GM12878 (cell line): Measurements from ENCODE around the gene B9D1. TPM values are rescaled to one million over a fixed set of nuclear protein-coding genes. Genes with fewer than 3 reads are reported as not detected.

Experiments
- ATAC-seq: fragments of 200-7000 bp; cut with Tn5 transposase; 3 replicates; pipeline ENCODE4 v1.9.1; 2020; ENCODE audit warnings: mild to moderate bottlenecking, moderate library complexity
- BruUV-seq: library from RNA; stranded (reverse); fragments of 400-500 nt; replicated peaks from 2 replicates; lab custom pipeline; 2021; lab: Mats Ljungman, UMichigan
- CTCF ChIA-PET: fragments of 300-600 bp; sonication (Branson Sonifier 250); formaldehyde crosslinking; extraction: SDS; loops from one replicate; lab custom pipeline; 2021; ENCODE audit warnings: inconsistent platforms; lab: Yijun Ruan, JAX
- POLR2A ChIA-PET: fragments of 350-600 bp; formaldehyde crosslinking; extraction: SDS; loops from one replicate; lab custom pipeline; 2021; ENCODE audit warnings: inconsistent platforms; lab: Charles Lee
- RAD21 ChIA-PET: fragments of 300-600 bp; sonication (Branson Sonifier 250); formaldehyde crosslinking; loops from one replicate; lab custom pipeline; 2023; ENCODE audit warnings: antibody characterized with exemption; ENCODE audit not compliant: unreplicated experiment; lab: Charles Lee
- SMC1A ChIA-PET: fragments of 300-600 bp; sonication (Branson Sonifier 250); formaldehyde crosslinking; loops from one replicate; lab custom pipeline; 2023; ENCODE audit not compliant: unreplicated experiment, uncharacterized antibody; lab: Charles Lee
- DNase-seq: peaks from one replicate; pipeline ENCODE4 v3.0.0-alpha.2; 2011; ENCODE audit warnings: low read depth, low spot score
- FAIRE-seq: peaks from 3 replicates; lab custom pipeline; 2011; peaks lifted over from hg19 to GRCh38; lab: Jason Lieb, UNC
- H2AFZ ChIP-seq: 2 replicates; pipeline ENCODE4 v1.6.0; 2011; ENCODE audit warnings: low read depth, low read length, control low read depth; ENCODE audit not compliant: control insufficient read depth
- H3K27ac ChIP-seq: 2 replicates; pipeline ENCODE4 v1.5.1; 2011; ENCODE audit warnings: control low read depth; ENCODE audit not compliant: control insufficient read depth, insufficient read depth
- H3K27me3 ChIP-seq, 2 experiments: replicated peaks in 1 of 2; 2 replicates each; pipeline versions ENCODE4 v1.6.0 to v1.6.1; 2011; ENCODE audit warnings: low read length in 1 of 2; ENCODE audit not compliant: control insufficient read depth in 2 of 2, insufficient read depth in 2 of 2
- H3K36me3 ChIP-seq, 2 experiments: 2 replicates each; pipeline ENCODE4 v1.5.1; 2011; ENCODE audit warnings: low read length in 1 of 2; ENCODE audit not compliant: control insufficient read depth in 2 of 2, insufficient read depth in 2 of 2
- H3K4me1 ChIP-seq: 2 replicates; pipeline ENCODE4 v1.6.1; 2011; ENCODE audit warnings: mild to moderate bottlenecking, low read length, moderate library complexity, mixed read lengths; ENCODE audit not compliant: control insufficient read depth, insufficient read depth
- H3K4me2 ChIP-seq: 2 replicates; pipeline ENCODE4 v1.6.0; 2011; ENCODE audit warnings: control low read depth; ENCODE audit not compliant: control insufficient read depth, insufficient read depth
- H3K4me3 ChIP-seq: fragments of 200-600 bp; sonication (generic); 2 replicates; pipeline ENCODE4 v1.5.1; 2016
- H3K79me2 ChIP-seq: 2 replicates; pipeline ENCODE4 v1.6.0; 2011; ENCODE audit warnings: low read length; ENCODE audit not compliant: control insufficient read depth, insufficient read depth
- H3K9ac ChIP-seq: 2 replicates; pipeline ENCODE4 v1.8.0; 2011; ENCODE audit warnings: low read length, control low read depth, mixed read lengths; ENCODE audit not compliant: control insufficient read depth, insufficient read depth
- H3K9me3 ChIP-seq: replicated peaks from 3 replicates; pipeline ENCODE4 v1.5.1; 2011; ENCODE audit warnings: mild to moderate bottlenecking, low read length; ENCODE audit not compliant: control insufficient read depth, insufficient read depth
- H4K20me1 ChIP-seq: 2 replicates; pipeline ENCODE4 v1.6.0; 2011; ENCODE audit not compliant: control insufficient read depth, insufficient read depth
- ATF7 ChIP-seq: fragments of 450-650 bp; IDR thresholded peaks from 2 replicates; pipeline ENCODE4 v1.6.1; 2016; ENCODE audit warnings: low read depth, mild to moderate bottlenecking
- BHLHE40 ChIP-seq, 2 experiments: fragments of 450-650 bp in 1 of 2; IDR thresholded peaks; 2 replicates each; pipeline ENCODE4 v1.6.1; 2011 to 2017; ENCODE audit warnings: low read depth in 2 of 2, borderline replicate concordance in 1 of 2, improper control_type of control experiment in 1 of 2, low read length in 1 of 2, mild to moderate bottlenecking in 1 of 2
- MAX ChIP-seq: IDR thresholded peaks from 2 replicates; pipeline ENCODE4 v1.6.1; 2012; ENCODE audit warnings: low read depth, low read length, improper control_type of control experiment
- NKRF ChIP-seq: fragments of 450-650 bp; conservative IDR thresholded peaks from 2 replicates; pipeline ENCODE4 v1.6.1; 2017; ENCODE audit warnings: mild to moderate bottlenecking, moderate library complexity
- PAX8 ChIP-seq: fragments of 450-650 bp; IDR thresholded peaks from 2 replicates; pipeline ENCODE4 v1.6.1; 2017; ENCODE audit warnings: mild to moderate bottlenecking, moderate library complexity
- RAD51 ChIP-seq: fragments of 450-650 bp; IDR thresholded peaks from 2 replicates; pipeline ENCODE4 v1.6.1; 2016; ENCODE audit warnings: moderate library complexity, mild to moderate bottlenecking, inconsistent platforms
- ZNF274 ChIP-seq: IDR thresholded peaks from one replicate; pipeline ENCODE4 v1.8.0; 2011; ENCODE audit not compliant: insufficient read length, insufficient read depth
- WGBS: methylation state at CpG from one replicate; pipeline ENCODE4 v1.1.6; 2016; ENCODE audit warnings: low lambda C conversion rate; ENCODE audit not compliant: insufficient replicate concordance, insufficient coverage; ENCODE audit errors: missing lambda C conversion rate; 5-methylcytosine and 5-hydroxymethylcytosine counted together
- in situ Hi-C: fragments of 300-500 bp; cut with MboI; formaldehyde crosslinking; loops from 9 replicates; pipeline ENCODE4 v1.14.3; 2018; ENCODE audit warnings: mixed read lengths
- intact Hi-C: fragments of 100-400 bp; cut with micrococcal nuclease; formaldehyde crosslinking; loops from one replicate; pipeline ENCODE4 v1.14.2; 2022; ENCODE audit not compliant: unreplicated experiment
- polyA plus RNA-seq, 11 experiments: library from polyadenylated mRNA; depleted of rRNA in 4 of 11; unstranded in 6 of 11; stranded (reverse) in 5 of 11; fragments of >200 nt; fragmentation: Nextera tagmentation in 4 of 11; fragmentation: Illumina TruSeq in 1 of 11; extraction: Ambion mirVana in 4 of 11; extraction: Trizol in 1 of 11; gene quantifications; 1 replicate in 1 of 11; 2 replicates in 10 of 11; pipeline versions ENCODE4 v1.2.1 to v1.2.3, GENCODE V29; 2011 to 2016; ENCODE audit warnings: inconsistent platforms in 2 of 11, missing spikeins in 2 of 11, low read depth in 1 of 11
- total RNA-seq, 4 experiments: library from RNA; depleted of rRNA in 3 of 4; stranded (reverse); fragments of >200 nt in 3 of 4; fragmentation: Illumina TruSeq in 1 of 4; extraction: Trizol in 1 of 4; gene quantifications; 2 replicates each; pipeline versions ENCODE4 v1.2.1 to v1.2.3, GENCODE V29; 2013 to 2021
- TF ChIP-seq, protein P1 (sequence below): IDR thresholded peaks from 2 replicates; pipeline ENCODE4 v1.6.1; 2011; ENCODE audit warnings: borderline replicate concordance, low read depth, mild to moderate bottlenecking, moderate library complexity, mixed read lengths, low read length; ENCODE audit not compliant: insufficient read depth; ENCODE audit errors: extremely low read length
- TF ChIP-seq, protein P2 (sequence below): fragments of 450-650 bp; IDR thresholded peaks from 2 replicates; pipeline ENCODE4 v1.6.1; 2017; ENCODE audit warnings: mild to moderate bottlenecking, moderate library complexity

Gene B9D1
- total and polyA plus RNA-seq, 10 of the 15 experiments (the other 5 are each of a cell fraction or from before 2014, with no cell fraction given): 5.9 to 18.3 (median 9.8) TPM

- no peak for DNase-seq
- no peak for ATAC-seq
- Histone ChIP-seq H3K27me3 (no peaks in the 10 kb centered on the region), H2AFZ (no peak overlapping the region), H3K27ac (no peak overlapping the region), H3K4me3 (no peak overlapping the region), H3K9ac (no peak overlapping the region), H3K9me3 (no peaks in the 10 kb centered on the region), H3K36me3 (no peaks in the 10 kb centered on the region), H4K20me1 (0 out of 2 replicates have a peak, but pooled peaks cover 3% of the 10 kb centered on the region), H3K4me1 (peaks cover 26% of the 10 kb centered on the region), H3K4me2 (no peak overlapping the region), H3K79me2 (peaks cover 4% of the 10 kb centered on the region)
- ChIA-PET SMC1A (interaction anchor here (1.1 to 2.1 kb wide), 2 partner anchors 11 to 73 kb away, joined by 3 to 4 read pairs; partner anchors contain the start of gene B9D1), POLR2A (no interaction called here), RAD21 (interaction anchor here (1.6 to 1.8 kb wide), 2 partner anchors 11 to 23 kb away, joined by 3 to 5 read pairs; no protein-coding TSS in a partner anchor), CTCF (interaction anchor here (0.8 to 2.5 kb wide), 2 partner anchors 12 to 74 kb away, joined by 3 to 17 read pairs; partner anchors contain the start of gene B9D1)
- WGBS: 93% methylated on average over 5 of the region's 5 CpGs
- TF ChIP-seq, protein P1, sequence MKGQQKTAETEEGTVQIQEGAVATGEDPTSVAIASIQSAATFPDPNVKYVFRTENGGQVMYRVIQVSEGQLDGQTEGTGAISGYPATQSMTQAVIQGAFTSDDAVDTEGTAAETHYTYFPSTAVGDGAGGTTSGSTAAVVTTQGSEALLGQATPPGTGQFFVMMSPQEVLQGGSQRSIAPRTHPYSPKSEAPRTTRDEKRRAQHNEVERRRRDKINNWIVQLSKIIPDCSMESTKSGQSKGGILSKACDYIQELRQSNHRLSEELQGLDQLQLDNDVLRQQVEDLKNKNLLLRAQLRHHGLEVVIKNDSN: no peak
- TF ChIP-seq NKRF (no peak), BHLHE40 (IDR thresholded peaks at IDR 0.05; ENCODE audit: borderline replicate concordance in 1 of 2, low read depth in 2 of 2, low read length in 1 of 2) (no peak), ZNF274 (no peak), ATF7 (no peak), RAD51 (no peak), PAX8 (no peak), MAX (no peak)
- TF ChIP-seq, protein P2, sequence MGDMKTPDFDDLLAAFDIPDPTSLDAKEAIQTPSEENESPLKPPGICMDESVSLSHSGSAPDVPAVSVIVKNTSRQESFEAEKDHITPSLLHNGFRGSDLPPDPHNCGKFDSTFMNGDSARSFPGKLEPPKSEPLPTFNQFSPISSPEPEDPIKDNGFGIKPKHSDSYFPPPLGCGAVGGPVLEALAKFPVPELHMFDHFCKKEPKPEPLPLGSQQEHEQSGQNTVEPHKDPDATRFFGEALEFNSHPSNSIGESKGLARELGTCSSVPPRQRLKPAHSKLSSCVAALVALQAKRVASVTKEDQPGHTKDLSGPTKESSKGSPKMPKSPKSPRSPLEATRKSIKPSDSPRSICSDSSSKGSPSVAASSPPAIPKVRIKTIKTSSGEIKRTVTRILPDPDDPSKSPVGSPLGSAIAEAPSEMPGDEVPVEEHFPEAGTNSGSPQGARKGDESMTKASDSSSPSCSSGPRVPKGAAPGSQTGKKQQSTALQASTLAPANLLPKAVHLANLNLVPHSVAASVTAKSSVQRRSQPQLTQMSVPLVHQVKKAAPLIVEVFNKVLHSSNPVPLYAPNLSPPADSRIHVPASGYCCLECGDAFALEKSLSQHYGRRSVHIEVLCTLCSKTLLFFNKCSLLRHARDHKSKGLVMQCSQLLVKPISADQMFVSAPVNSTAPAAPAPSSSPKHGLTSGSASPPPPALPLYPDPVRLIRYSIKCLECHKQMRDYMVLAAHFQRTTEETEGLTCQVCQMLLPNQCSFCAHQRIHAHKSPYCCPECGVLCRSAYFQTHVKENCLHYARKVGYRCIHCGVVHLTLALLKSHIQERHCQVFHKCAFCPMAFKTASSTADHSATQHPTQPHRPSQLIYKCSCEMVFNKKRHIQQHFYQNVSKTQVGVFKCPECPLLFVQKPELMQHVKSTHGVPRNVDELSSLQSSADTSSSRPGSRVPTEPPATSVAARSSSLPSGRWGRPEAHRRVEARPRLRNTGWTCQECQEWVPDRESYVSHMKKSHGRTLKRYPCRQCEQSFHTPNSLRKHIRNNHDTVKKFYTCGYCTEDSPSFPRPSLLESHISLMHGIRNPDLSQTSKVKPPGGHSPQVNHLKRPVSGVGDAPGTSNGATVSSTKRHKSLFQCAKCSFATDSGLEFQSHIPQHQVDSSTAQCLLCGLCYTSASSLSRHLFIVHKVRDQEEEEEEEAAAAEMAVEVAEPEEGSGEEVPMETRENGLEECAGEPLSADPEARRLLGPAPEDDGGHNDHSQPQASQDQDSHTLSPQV: no peak
- in situ Hi-C loops (no loop called here), intact Hi-C loops (no loop called here)
- no TSS peak for BruUV-seq
- FAIRE-seq: no peak
Measured at GRCh38 chr17:19374136-19374535, 11.6 kb upstream of the B9D1 start.
